AG04450 (cell line): ENCODE results near the gene COL5A2. TPM values are rescaled to one million over a fixed set of nuclear protein-coding genes. Genes with fewer than 3 reads are reported as not detected.

Experiments used
- CTCF ChIA-PET: fragments of 300-600, 350-600 bp; formaldehyde crosslinking; extraction: SDS; loops from one replicate; lab custom pipeline; 2022; ENCODE audit warnings: antibody characterized with exemption, inconsistent platforms; lab: Charles Lee
- POLR2A ChIA-PET: fragments of 350-600 bp; formaldehyde crosslinking; extraction: SDS; loops from one replicate; lab custom pipeline; 2021; ENCODE audit warnings: antibody characterized with exemption, inconsistent platforms; lab: Yijun Ruan, JAX
- DNase-seq: peaks from one replicate; pipeline ENCODE4 v3.0.0-alpha.2; 2011; ENCODE audit warnings: low read depth, low spot score
- H3K27ac ChIP-seq: one replicate; pipeline ENCODE4 v1.5.1; 2012; ENCODE audit warnings: low read depth, low read length, control low read depth
- H3K27me3 ChIP-seq: one replicate; pipeline ENCODE4 v1.6.0; 2012; ENCODE audit warnings: low read length; ENCODE audit not compliant: control insufficient read depth, insufficient read depth
- H3K4me3 ChIP-seq: 2 replicates; pipeline ENCODE4 v1.5.1; 2011; ENCODE audit warnings: mild to moderate bottlenecking, low read depth, low read length, control low read depth
- H3K9me3 ChIP-seq: 2 replicates; pipeline ENCODE4 v1.5.1; 2012; ENCODE audit warnings: low read length; ENCODE audit not compliant: control insufficient read depth, insufficient read depth
- polyA plus RNA-seq: library from polyadenylated mRNA; depleted of rRNA; stranded (reverse); fragments of >200 nt; gene quantifications from 2 replicates; pipeline ENCODE4 v1.2.3, GENCODE V29; 2011
- TF ChIP-seq, protein P1 (sequence below): IDR thresholded peaks from 2 replicates; pipeline ENCODE4 v1.5.1; 2011; ENCODE audit warnings: low read depth, low read length, control low read depth, inconsistent platforms

Gene COL5A2
- polyA plus RNA-seq, 1 experiment: 305 TPM

DNA sequence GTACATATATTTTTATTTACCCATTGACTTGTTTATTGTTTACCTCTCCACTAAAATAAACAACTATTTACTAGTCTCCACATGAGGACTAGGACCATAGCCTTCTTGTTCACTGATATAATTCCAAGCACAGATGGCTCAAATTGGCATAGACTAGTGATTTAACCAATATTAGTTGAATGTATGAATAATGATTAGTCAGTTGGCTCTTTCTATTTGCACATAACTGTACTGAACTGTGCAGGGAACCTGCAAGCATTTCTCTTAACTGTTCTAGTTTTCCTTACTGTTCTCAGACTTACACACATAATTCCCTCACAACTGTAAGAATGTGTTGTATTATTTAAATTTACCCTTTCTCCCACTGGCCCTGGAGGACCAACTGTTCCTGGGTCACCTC is 113.5 kb downstream of the COL5A2 start:
- Histone ChIP-seq H3K4me3 (no peak overlapping the region), H3K27ac (no peak overlapping the region), H3K27me3 (no peaks in the 10 kb centered on the region), H3K9me3 (no peaks in the 10 kb centered on the region)
- no peak for DNase-seq
- ChIA-PET CTCF (no interaction called here), POLR2A (no interaction called here)
- TF ChIP-seq, protein P1, sequence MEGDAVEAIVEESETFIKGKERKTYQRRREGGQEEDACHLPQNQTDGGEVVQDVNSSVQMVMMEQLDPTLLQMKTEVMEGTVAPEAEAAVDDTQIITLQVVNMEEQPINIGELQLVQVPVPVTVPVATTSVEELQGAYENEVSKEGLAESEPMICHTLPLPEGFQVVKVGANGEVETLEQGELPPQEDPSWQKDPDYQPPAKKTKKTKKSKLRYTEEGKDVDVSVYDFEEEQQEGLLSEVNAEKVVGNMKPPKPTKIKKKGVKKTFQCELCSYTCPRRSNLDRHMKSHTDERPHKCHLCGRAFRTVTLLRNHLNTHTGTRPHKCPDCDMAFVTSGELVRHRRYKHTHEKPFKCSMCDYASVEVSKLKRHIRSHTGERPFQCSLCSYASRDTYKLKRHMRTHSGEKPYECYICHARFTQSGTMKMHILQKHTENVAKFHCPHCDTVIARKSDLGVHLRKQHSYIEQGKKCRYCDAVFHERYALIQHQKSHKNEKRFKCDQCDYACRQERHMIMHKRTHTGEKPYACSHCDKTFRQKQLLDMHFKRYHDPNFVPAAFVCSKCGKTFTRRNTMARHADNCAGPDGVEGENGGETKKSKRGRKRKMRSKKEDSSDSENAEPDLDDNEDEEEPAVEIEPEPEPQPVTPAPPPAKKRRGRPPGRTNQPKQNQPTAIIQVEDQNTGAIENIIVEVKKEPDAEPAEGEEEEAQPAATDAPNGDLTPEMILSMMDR: no peak

DNA sequence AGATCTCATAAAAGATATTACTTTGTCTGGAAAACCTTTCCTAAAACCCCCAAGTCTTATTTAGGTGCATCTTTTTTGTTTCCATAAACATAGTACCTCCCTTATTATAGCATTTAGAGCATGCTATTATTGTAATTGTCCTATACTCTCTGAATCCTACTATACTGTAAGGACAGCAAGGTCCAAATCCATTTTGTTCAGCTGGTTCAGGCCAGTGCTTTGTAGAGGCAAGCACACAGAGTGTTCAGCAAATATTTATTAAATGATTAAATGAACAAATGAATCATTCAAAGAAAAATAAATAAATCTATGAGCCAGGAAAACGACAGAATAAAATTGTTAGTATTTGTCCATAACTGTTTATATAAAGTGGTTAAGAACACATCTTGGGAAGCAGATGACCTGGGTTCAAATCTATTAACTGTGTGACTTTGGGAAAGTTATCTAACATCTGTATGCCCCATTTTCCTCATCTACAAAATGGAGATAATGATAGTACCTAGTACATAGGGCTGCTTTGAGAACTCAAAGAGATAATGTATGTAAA is 119.4 kb downstream of the COL5A2 start:
- no peak overlapping the region for H3K4me3 ChIP-seq
- H3K27me3 ChIP-seq: no peaks in the 10 kb centered on the region
- no peak for DNase-seq
- POLR2A ChIA-PET: no interaction called here
- no peaks in the 10 kb centered on the region for H3K9me3 ChIP-seq
- H3K27ac ChIP-seq: no peak overlapping the region
- CTCF ChIA-PET: interaction anchor here (1.1 kb wide), 1 partner anchor 76 kb away, joined by 3 read pairs; no protein-coding TSS in a partner anchor
- TF ChIP-seq, protein P1: no peak

DNA sequence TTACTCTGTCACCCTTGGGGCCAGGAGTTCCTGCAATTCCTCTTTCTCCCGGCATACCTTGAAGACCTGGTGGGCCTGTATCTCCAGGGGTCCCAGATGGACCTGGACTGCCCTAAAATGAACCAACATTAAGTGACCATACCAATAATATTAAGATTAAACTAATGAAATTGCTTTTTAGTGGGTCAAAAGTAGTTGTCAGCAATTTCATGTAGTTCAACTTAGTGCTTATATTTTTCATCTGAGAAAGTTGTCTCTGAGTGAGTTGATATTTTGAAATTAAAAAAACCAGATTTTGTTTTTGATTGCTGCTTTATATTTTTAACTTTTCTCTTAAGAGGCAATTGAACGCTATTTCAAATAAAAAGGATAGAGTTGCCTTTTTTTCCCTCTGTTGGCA is 122.2 kb downstream of the COL5A2 start:
- TF ChIP-seq, protein P1: no peak
- H3K27ac ChIP-seq: no peak overlapping the region
- no peak for DNase-seq
- H3K4me3 ChIP-seq: no peak overlapping the region
- no peaks in the 10 kb centered on the region for H3K9me3 ChIP-seq
- CTCF ChIA-PET: no interaction called here
- no peaks in the 10 kb centered on the region for H3K27me3 ChIP-seq
- POLR2A ChIA-PET: no interaction called here

DNA sequence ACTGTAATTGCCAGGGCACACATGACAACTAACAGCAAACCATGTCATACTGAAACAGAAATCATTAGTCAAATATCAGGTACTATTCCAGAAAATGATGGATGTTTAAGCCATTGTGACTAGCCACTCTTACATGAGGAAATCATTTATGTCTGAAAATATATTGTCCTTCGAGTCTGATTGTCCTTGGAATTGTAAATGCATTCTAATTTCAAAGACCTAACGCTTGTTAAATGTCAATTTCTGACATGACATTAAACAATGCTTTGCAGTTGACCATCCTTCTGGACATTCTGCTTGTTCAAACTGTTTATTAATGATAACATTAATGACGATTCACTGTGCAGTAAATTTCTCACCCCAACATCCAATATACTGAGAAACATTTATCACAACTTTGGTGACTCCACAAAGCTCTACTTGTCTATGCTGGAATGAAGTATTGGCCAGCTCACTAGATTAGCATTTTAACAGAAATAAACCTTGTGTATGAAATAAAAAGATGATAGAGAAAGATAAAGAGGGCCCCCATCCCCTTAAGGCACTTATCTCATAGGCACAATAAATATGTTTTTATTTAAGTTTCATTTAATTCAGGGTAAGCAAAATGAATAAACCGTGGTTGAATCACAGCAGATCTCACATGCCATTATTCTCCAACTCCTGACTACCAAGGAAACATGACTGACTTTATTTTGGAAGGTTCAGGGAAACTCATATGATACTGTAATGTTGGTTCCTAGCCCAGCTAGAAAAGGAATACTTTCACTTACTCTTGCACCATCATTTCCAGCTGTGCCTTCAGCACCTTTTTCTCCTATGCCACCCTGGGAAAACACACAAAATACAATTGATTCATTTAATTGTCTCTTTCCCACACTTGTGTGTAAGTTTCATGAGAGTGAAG is 123.1 kb downstream of the COL5A2 start:
- H3K27me3 ChIP-seq: no peaks in the 10 kb centered on the region
- H3K4me3 ChIP-seq: no peak overlapping the region
- no peak for DNase-seq
- TF ChIP-seq, protein P1: no peak
- no peaks in the 10 kb centered on the region for H3K9me3 ChIP-seq
- ChIA-PET CTCF (interaction anchor here (0.9 kb wide), 1 partner anchor 357 kb away, joined by 3 read pairs; no protein-coding TSS in a partner anchor), POLR2A (no interaction called here)
- H3K27ac ChIP-seq: no peak overlapping the region
